Head of caudate nucleus (tissue), 42 donors: ENCODE results near the gene GPATCH8.
"Not testable (repeated sequence)": the region's sequence is repeated elsewhere in the genome, so short reads cannot be mapped to it uniquely, and the experiment has no call there.

Experiments used
- DNase-seq, 42 donors: peaks; one replicate each; pipeline versions ENCODE4 v3.0.0 to v3.0.0-alpha.2; 2020 to 2021; ENCODE audit warnings: mixed read lengths in 7 of 42
- intact Hi-C: fragments of 100-400 bp; cut with DNase I; formaldehyde crosslinking; loops from one replicate; pipeline ENCODE4 v1.15.0; 2022

The GPATCH8 gene

DNA sequence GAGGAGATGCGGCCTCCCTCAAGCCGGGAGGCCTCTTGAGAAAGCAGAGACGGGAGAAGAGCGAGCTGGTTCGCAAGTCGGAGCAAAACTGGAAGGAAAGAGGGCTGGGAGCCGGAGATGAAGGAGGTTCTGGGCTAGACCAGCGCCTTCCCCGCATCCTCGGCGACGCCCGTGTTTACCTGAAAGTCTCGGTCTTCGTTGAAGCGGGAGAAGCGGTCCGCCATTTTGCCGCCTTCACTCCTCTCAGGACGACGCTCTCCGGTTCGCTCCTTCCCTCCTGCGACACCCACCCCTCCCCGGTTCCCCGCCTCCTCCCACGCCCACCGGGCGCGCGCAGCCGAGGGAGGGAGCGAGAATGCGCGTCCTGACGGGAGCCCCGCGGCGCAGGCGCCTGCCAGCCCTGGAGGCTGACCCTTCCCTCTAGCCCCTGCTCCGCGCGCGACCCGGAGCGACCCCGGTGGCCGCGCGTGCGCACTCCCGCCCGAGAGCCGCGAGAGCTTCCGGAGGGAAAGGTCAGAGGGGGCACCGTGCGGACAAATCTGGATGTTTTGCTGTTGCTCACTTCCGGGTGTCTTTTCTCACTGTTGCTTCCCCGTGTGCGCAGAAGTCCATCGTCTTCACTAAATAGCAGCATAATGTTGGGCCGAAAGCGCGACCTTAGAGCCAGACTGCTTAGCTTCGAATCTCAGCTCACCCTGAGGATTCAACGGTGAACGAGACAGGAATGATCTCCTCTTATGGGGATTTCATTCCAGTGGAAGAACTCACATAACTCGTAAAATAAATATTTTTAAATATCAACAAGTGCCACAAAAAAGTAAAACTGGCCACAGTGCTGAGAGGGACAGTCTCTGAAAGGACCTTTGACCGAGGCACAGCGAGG lies at the start of gene GPATCH8:
TSS of gene GPATCH8 (minus strand) at position 260 of the 883 bp plus-strand sequence. CDS start at position 224, 36 bp downstream.
- intact Hi-C loops: no loop called here
- DNase-seq: peak; percentile 77 to 97 (median 92)

DNA sequence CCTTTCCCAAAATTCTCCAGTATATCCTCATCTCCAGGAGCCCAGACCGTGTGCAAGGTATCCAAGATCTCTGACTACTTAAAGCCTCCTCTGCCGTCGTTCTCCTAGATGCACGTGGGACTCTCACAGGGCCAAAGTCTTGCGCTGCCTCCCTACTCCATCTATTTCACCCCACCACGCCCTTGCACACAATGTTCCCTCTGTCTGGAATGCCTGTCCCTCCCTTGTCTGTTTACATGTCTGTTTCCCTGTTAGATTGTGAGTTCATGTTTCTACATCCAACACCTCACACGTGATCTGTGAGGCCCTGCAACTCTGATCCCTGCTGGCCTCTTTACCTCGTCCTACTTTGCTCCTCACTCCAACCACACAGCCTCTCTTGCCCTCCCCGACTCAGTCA lies 49.2 kb upstream of the GPATCH8 start:
- intact Hi-C loops: no loop called here
- DNase-seq: no peak

DNA sequence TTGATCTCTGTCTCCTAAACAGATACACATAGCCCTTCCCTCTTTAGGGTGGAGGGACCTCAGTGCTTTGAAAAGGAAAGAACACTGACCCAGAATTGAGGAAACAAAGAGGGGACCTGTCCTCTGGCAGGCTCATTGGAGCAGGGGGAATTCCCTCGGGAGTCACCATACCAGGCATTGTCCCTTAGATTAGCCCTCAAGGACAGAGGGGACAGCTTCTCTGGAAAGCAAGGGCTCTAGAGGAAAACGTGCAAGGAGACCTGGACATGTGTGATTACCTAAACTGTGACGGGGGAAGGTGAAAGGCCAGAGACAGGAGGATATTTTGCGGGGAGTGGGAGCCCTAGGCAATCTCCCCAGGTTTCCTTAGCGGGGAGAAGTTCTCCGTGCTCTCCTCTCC lies 46.5 kb upstream of the GPATCH8 start:
- intact Hi-C loops: no loop called here
- DNase-seq: no peak

DNA sequence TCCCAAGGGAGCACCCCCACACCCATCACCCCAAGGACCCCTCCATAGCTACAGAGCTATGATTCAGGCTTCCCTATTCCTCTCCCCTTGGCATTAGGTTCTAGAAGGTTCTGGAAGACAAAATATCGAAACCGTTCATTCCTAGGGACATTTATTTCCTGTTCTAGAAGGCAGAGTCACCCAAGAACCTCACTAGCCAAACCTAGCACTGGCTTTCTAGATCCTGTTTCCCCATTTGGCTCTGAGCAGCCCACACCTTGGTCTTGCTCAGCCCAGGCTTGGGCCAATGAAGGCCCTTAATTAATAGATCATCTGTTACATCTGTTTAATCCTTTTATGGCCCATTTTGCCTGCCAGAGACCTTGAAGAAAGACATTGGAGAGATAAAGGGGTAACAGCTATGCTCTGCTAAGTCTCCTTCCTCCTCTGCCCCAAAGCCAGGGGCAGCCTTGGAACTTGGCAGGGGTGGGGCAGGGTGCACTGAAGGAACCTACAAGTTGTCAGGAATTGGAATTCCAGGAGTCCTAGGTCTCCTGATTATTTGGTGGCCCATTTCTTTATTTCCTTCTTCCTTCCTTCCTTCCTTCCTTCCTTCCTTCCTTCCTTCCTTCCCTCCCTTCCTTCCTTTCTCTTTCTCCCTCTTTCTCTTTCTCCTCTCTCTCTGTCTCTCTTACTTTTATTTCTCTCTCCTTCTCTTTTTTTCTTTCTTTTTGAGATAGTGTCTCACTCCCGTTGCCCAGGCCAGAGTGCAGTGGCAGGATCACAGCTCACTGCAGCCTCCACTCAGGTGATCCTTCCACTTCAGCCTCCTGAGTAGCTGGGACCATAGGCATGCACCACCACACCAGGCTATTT lies 45.4 kb upstream of the GPATCH8 start:
- DNase-seq: no peak
- intact Hi-C loops: no loop called here

DNA sequence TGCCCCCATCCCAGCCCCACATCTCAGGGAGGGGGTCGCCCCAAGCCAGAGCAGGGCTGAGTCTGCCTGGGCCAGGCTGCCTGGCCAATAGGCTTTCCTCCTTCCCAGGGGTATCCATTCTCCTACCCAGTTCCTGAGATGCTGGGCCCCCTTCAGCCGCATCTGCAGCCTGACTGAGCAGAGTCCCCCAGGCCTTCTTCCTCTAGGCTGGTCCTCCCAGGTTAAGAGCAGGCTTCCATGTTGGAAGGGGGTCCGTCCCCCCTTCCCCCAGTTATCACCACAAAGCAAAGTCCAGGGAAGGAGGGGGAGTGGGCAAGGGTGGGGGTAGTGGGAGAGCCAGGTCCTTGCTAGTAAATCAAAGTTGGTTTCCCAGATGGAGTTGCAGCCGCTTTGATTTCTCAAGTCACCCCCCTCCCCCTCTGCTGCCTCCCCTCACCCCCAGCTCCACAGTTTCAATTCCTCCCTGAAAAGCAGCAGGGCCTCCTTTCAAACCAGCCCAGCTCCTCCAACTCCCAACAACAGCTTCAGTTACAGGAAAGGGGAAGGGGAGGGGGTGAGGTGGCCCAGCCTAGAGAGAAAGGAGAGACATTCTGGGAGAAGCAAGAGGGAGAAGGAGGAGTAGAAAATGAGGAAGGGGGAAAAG lies 44.5 kb upstream of the GPATCH8 start:
- intact Hi-C loops: no loop called here
- DNase-seq: peak in 8 of 42 donors; percentile 11 to 57 (median 28)

DNA sequence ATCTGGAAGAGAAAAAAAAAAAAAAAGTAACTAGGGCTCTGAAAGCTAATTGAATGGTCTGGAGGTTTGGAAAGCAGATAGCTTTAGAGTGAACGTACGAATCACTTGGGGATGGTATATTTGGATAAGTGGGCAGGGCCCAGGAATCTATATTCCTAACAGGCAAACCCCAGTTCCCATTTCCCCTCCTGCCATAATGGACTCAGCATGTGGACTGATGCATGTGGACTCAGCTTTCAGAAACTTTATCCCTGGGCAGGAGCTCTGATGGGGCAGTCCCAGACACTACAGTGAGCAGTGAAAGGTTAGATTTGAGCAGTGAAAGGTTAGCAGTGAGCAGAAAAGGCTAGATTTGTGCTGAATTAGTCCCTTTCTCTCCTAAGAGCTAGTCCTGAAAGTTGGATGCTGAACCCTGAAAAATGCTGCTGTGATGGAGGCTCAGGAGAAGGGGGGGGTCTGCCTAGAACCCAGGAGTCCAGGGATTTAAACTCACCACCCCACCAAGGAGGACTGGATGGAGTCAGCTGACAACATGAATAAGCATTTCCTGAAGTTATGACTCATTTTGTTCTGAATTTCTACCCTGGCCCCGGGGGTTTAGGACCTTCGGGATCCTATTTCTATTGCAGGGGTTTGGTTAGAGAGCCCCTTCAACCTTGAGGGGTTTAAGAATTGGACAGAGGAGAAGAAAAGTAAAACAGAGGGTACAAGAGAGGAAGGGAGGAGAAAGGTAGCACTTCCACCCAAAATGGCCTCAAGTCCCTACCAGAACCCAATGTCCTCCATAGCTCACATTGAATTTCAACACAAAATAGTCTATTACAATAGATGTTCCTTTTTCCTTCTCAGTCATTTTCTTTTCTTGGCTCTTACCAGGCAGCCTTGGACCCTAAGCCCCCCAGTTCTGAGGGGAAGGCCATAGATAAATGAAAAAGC lies 43.7 kb upstream of the GPATCH8 start:
- no peak for DNase-seq
- intact Hi-C loops: no loop called here

DNA sequence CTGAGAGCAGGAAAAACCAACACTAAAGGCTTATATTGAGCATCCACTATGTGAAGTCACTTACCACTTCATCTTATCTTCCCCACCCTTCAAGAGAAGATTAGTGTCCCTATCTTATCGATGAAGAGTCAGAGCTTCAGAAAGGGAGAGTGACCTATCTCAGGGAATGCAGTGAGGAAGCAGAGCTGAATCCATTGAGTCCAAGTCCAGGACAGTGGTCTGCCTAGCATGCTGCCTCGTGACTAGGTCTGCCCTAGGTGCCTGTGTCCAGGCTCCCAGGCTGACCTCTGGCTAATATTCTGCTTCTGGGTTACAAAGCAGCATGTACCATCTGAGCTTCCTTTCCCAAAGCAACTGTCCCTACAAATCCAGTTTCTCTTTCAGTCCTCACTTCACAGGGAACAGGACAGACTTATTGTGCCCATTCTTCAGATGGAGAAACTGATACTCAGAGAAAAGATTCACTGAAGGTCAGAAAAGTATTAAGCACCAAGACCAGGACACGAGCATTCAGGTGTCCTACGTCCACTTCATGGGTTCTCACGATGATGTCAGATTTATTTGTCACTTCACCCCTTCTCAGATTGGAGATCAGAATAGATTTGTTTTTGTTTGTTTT lies 40.8 kb upstream of the GPATCH8 start:
- intact Hi-C loops: no loop called here
- no peak for DNase-seq

DNA sequence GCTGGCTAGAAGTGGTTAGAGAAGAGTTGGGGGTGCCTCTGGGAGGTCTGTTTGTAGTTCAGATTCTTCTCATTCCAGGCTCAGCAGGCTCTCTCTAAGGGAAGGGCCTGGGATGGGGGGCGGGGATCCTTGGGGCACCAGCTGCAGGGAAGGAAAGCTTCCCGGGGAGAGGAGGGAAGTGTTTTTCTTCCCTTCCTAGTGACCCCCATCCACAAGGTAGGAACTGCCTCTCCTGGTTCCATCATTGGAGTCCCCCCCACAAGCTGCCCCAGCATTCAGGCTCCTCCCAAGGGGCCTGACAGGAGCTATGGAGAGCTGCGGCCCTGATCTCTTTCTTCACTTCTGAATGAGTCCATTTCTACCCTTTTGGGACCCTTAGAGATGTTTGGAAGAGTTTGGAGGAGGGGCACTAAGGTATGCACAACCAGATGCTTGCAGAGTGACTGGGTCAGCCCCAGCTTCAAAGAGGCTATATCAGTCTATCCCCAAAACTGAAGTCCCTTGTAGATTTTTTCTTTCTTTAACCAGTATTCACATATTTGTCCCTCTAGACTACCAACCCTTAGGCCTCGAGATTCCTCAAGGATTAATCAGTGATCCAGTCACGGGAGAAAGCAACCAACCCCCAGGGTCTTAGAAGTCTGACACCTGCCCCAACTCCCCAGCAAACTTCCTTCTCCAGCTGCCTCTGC lies 40.2 kb upstream of the GPATCH8 start:
- DNase-seq: no peak
- intact Hi-C loops: no loop called here

DNA sequence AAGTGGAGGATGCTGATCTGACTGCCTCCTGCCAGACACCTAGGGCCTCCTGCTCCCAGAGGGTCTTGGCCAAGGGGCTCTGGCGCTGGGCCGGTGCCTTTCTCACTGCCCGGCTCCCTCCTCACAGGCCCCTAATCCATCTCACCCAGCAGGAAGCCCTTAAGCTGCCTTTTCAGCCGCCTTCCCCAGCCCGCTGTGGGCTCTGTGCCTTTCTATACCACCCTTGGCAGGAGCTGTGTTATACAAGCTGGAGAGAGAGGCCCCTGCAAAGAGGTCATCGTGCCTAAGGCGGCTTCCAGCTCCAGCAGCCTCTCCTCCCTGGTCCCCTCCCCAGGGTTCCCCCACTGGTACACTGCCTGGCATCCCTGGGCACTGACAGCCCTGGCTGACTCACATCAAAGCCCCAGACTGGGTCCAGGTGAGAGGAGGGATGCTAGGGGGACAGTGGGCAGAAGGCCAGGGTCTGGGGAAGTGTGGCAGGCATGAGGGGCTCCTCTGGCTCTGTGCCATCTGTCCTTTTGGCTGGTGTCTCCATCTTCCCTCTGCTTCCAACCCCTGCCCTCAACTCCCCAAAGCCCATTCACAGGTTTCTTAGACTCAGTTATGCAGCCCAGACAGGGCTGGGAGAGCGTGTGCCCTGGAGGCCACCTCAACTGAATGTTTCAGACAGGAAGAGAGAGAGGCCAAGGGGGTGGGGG lies 38.8 kb upstream of the GPATCH8 start:
- intact Hi-C loops: no loop called here
- no peak for DNase-seq

DNA sequence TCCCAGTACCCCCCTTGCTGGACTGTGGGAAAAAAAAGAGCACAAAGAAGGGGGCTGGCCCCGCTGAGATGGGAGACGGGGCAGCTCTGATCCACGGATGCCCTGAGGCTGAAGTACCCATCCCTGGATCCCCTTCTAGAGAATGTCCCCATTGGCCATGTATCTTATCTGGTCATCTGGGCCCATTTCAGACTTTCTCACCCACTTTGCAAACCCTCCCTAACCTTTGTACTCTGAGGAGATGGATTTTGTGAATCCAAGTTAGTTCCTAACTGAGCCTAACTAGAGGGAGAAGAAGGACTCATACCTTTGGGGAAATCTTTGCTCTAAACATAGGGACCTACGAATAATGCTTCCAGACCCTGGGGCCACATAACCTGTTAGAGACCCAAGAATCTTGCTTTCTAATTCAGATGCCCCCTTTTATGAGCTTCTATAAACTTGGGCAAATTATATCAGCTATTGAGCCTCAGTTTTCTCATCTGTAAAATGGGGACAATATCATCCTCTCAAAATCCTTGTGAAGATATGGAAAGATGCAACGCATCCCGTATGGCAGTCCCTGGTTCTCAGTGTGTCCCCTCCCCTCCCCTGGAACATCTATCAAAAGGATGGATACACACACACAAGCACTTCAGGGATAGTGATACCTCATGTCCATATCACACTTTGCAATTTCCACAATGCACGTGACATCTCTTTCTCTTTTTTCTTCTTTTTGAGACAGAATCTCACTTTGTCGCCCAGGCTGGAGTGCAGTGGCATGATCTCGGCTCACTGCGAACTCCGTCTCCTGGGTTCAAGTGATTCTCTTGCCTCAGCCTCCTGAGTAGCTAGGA lies 37.3 kb upstream of the GPATCH8 start:
- no peak for DNase-seq
- intact Hi-C loops: no loop called here

DNA sequence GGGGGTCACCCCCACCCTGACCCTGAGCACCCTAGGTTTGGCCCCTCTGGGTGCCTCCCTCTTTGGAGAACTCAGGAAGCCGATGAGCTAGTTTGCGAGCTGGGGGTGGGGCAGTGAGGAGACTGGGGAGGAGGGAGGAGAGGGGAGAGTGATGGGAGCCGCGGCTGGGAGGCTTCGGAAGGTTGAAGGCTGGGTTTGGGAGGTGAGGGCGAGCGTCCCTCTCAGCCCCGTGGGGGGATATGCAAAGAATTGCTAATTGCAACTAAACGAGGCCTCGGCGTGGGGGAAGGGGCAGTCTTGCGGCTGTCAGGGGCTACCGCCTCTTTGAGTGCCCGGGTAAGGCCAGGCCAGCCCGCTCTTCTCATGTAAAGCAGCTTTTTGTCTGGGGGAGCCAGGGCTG lies 36.5 kb upstream of the GPATCH8 start:
- no peak for DNase-seq
- intact Hi-C loops: loop anchor here (10.0 kb wide), 1 partner anchor 95 kb away; no protein-coding TSS in a partner anchor

DNA sequence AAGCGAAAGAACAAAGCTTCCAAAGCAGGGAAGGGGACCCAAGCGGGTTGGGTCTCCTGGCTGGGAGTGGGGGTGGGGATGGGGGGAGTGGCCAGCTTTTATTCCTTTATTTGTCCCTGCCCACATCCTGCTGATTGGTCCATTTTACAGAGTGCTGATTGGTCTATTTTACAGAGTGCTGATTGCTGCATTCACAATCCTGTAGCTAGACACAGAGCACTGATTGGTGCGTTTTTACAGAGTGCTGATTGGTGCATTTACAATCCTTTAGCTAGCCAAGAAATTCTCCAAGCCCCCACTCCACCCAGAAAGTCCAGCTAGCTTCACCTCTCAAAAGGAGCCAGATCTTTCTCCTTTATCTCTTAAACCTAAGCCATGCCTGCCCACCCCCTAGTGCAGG lies 34.7 kb upstream of the GPATCH8 start:
- not testable (repeated sequence) for DNase-seq
- intact Hi-C loops: loop anchor here (10.0 kb wide), 1 partner anchor 97 kb away; no protein-coding TSS in a partner anchor

DNA sequence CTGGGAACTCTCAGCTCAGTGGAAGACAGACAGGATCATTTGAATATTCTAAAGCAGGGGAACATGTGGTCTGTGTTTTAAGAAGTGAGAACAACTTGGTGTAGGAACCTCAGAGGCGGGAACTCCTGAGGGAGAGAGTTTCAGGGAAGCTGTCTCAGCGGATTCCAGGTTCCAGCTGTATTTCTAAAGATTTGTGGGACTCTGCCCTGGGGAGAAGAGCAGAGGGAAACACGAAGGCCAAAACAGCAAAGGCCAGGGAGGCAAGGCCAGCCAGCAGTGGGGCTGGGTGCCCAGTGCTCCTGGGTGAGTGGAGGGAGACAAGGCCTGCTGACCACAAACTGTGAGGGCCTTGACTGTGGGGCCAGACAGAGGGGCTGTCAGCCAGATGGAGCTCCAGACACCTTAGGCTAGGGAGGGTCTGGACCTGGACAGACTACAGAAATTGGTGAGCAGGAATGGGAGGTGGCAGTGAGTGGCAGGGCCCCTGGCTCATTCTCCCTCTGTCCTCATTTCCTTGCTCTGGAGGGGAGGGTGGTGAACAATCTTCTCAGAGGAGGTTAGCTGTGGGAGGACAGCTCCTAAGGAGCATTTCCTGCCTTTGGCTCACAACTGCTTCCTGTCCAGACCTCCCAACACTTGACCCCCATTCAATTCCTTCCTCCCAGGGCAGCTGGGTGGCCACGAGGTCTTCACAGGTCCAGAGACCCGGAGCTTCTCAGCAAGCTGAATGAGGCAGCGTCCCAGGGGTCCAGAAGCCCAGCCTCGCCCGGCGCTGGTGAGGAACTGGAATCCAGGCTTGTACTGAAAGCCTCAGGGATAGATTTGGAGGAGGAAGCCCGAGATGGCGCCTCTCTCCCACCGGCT lies 33.1 kb upstream of the GPATCH8 start:
- intact Hi-C loops: loop anchor here (10.0 kb wide), 1 partner anchor 98 kb away; no protein-coding TSS in a partner anchor
- peak in 1 of 42 donors; percentile 2 for DNase-seq

DNA sequence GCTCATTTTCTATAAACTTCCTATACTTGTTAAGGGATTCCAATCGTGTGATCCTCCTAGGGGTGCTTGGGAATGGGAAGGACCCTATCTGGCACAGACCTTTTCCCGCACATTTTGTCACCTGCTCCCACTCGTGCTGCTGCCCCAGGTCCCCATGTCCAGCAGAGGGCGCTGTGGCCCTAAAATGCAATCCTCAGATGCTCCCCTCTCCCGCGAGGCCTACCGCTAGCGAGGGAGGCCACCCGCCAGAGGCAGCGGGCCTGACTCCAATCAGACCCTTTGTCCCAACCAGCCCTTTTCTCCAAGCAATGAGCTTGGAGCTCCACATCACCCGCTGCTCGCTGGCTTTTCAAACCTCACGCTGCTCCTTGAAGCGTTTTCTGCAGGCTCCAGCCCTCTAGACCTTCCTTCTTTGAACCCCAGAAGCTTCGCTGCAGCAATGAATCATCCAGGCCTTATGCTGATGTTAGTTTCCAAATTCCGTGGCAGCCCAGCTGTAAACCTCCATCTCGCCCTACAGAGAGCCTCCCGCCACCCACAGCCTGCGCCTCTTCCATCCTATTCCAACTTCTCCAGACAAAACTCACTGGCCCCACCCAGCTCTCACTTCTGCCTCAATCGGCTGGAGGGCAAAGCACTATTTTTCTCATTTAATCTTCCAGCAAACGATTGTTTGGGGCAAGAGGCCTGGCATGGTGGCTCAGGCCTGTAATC lies 30.5 kb upstream of the GPATCH8 start:
- peak; percentile 57 to 92 (median 82) for DNase-seq
- intact Hi-C loops: loop anchor here (10.0 kb wide), 1 partner anchor 101 kb away; no protein-coding TSS in a partner anchor
